Hematopoietic multipotent progenitor cell treated with erythropoietin and hydrocortisone succinate and interleukin-3 and kit ligand, for 17 days (in vitro differentiated cells): Measurements from ENCODE around the gene PON2.

Source experiments
- DNase-seq: peaks from one replicate; pipeline ENCODE4 v3.0.0-alpha.2; 2015; ENCODE audit warnings: low spot score

Gene PON2

GRCh38 chr7:95444796-95445195, 10.0 kb upstream of the PON2 start:
- no peak for DNase-seq

DNA sequence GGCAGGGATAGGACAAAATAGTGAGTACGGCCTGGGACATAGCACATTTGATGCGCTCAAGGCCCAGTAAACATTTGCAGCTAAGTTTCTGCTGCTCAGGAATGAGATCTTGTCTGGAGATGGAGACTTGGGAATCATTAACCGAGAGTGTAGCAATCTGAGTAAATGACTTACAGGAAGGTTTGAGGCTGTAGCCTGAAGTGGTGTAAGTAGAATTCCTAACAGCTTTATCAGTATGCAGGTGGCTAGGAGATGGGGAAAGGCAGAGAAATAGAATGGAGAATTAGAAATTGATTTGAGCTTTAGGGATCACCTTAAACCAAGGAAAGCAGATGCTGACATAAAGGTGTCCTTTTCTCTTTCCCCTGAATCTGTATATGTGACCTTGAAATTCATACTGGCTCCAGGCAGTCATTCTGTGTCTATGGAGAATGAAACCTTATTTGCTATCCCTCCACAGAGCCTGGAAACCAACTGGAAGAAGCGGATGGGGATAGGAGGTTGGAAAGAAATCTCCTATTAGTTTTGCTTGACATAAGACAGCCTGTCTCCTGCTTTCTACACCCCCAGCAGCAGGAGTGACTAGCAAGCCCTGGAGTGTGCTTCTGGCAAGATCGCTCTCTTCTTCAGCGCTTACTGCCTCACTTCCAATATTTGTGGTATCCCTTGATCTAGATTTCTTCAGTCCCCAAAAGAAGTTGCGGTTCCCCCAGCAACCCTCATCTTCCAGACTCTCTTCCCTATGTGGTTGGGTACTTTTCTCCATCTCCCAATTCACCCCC, 6.4 kb upstream of the PON2 start:
- no peak for DNase-seq

DNA sequence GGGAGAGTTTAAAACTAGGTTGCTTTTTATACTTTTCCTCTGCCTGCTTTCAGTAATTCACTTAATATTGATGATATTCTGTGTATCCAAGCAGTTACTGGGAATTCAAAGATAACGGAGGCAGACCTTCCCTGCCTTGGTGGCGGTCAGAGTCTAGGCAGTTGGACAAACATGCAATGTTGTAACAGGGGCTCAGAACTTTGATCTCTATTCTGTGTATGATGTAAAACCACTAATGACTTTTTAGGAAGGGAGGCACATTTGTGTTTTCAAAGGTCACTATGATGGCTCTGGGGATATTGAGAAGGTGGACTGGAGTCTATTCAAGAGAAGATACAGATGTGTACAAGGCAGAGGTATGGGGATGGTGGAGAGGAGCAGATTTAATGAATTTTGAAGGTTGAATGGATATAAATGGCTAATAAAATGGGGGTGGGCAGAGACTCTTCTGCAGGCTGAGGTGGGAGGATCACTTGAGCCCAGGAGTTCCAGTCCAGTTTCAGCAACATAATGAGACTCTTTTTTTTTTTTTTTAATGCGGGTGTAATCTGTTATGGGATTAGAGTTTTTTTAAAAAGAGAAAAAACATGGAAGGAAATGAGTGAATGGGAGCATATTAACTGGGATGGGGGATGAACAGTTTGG, 5.7 kb upstream of the PON2 start:
- no peak for DNase-seq

- no peak for DNase-seq
Observed at GRCh38 chr7:95436407-95436806, 1.6 kb upstream of the PON2 start.

- no peak for DNase-seq
Observed at GRCh38 chr7:95435422-95435780, 573 bp upstream of the PON2 start.

- no peak for DNase-seq
Observed at GRCh38 chr7:95433952-95434556, 774 bp downstream of the PON2 start.

DNA sequence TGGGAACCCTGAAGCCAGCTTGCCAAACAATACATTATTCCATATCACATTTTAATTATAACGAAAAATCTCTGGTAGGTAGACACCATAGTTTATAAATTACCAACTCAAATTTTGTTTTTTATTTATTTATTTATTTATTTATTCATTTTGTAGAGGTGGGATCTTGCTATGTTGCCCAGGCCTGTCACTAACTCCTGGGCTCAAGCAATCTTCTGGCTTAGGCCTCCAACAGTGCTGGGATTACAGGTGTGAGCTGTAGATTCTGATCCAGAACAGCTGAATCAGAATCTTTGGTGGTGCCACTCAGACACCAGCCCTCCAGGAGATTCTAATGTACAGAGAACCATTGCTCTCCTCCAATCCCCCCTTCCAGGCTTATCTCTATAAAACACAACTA, 1.7 kb downstream of the PON2 start:
- no peak for DNase-seq

DNA sequence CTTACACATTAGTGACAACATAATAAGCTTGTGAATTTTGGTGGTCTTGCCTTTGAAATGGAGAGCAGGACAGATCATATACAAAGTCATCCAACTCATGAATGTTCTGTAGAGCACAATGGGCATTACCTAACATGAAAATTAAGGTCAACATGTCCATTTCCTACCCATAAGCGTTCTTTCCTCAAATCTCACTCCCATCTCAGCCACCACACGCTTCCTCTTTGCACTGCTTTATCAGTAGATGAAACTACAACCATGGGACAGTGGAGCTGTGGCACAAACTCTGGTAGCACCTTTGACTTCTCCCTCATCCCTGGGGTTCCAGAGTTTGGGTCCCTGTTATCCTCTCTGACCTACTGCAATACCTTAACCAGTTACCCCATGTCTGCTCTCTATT, 2.2 kb downstream of the PON2 start:
- no peak for DNase-seq

GRCh38 chr7:95430864-95431263, 4.0 kb downstream of the PON2 start:
- DNase-seq = no peak

DNA sequence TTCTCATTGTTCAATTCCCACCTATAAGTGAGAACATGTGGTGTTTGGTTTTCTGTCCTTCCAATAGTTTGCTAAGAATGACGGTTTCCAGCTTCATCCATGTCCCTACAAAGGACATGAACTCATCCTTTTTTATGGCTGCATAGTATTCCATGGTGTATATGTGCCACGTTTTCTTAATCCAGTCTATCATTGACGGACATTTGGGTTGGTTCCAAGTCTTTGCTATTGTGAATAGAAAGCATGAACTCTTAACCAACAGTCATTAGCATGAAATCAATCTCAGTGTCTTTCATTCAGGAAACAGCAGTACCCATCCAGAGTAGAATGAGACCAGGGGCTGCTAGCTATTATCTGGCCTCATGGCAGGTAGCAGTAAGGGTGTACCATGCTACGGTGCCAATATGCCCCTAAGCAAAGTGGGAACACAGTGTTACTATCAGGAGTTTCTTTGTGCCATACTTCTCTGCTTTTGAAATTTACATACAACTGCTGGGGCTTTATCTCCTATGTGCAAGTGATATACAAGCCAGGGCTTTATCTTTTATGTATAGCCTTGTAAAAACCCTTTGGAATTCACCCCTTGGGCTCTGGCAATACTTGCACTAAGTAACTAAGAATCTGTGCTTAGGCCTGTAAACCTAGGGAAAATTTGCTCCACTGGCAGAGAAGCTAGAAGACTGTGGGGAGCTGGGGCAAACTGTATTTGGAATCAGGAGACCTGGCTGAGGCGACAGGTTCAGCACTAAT, 5.4 kb downstream of the PON2 start:
- DNase-seq = no peak

DNA sequence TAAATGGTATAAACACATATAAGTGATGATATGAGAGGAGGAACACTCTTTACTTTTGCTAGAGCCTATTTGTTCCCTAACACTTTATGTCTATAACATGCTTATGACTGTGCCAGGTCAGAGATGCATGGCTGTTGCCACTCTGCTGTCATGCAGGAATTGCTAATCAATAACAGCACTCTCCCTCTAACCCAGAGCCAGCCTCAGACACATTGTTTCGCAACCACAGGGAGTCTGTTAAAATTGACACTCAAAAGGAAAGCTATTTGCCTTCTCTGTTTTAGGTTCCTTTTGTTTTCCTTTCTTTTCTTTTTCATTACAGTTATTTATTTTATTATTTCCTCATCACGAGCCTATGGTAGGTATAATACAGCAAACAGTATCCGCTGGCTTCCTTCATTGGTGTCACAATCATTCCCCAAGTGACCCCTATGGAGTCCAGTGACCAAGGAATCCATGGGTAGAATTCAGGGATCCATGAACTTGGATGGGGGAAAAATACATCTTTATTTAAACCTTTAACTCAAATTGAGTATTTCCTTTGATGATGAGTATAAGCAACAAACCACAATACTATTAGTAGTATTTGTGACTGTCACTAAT, 6.8 kb downstream of the PON2 start:
- DNase-seq = no peak

GRCh38 chr7:95427166-95427565, 7.7 kb downstream of the PON2 start:
- DNase-seq = no peak

- no peak for DNase-seq
Observed at GRCh38 chr7:95425694-95426093, 9.1 kb downstream of the PON2 start.

DNA sequence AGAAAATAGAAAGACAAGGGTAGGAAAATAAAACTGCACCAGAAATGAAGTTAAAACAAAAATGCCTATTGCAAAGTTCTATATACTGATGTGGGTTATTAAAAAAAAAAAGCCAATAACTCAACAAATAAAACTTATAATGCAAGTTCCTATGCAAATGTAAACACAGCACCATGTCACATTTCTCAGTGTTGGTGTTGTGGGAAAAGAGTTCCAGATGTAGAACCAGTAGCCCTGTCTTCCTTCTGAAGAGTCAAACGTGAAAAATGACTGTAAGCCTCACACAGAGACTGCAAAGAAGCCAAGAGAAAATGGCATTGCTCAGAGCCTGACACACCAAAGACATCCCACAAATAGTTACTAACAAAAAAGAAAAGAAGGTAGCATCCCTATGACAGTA, 10.1 kb downstream of the PON2 start:
- DNase-seq = no peak

DNA sequence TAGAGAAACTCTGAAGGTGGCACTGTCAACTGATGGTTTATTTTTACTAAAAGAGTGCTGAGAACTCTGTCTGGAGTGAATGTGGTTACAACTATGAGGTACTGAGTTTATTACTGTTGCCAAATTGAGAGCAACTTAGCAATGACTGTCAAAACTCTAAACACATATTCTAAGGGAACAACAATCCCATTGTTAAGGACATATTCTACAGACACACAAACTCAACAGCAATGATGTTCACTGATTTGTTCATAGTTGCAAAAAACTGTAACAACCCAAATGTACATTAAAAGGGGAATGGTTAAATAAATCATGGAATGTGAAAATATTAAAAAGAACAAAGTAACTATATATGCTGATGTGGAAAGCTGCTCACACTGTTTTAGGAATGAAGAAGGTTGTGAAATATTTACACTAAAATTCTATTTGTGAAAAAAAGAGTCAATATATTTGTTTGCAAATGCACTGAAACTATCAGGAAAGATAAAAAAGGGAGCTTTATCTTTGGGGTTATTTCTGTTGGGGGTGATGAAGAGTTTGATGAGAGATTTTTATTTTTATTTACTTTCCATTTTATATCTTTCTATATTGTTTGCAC, 12.9 kb downstream of the PON2 start:
- DNase-seq = no peak

DNA sequence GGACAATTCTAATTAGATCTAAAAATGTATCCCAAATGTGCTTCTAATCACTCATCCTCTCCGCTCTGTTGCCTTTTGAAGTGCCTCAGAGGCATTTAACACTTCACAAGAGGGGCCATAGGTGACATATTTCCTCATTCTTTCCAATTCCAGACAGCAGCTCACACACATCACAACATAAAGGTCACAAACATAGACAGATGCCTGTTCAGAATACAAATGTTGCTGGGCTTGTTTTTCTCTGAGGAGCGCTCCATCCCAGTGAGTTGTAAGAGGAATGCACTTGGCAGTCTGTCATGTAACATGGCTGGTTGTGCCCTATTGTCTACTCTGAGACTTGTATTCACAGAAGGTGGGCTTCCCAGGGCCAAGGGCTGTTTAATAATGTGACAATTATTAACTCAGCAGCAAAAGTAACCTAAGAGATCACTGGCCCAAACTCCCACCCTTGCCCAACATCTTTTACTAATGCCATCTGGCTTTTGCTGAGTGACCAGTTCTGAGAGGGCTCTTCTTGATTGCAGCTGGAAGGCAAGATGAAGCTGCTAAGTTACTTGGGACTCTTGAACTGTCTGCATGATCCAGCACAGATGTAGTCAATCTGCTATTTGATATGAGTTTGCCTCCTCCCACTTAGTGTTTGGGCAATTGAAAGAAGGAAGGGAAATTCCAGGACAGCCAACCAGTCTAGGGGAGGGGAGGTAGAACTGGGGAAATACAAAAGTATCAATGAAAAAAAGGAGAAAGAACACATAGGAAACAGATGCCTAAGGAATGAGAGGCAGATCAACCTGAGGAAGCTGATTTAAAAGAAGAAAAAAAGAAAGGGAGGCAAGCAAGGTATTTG, 13.6 kb downstream of the PON2 start:
- no peak for DNase-seq

DNA sequence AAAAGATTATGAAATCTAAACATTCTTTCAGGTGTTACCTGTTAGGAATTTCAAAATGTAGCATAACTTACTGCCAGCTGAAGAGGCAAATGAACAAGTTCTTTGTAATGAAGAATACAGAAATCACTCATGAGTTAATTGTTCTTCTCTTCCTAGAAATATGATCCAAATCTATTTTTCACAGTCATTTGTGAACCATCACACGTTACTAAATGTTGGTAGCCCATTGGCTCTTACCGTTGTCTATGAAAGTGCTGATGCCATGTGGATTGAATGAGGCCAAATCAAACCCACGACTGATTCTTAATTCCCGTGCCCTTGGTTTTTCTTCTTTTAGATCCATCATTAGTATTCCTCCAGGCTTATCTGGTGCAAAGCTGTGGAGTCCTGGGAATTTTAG, 22.8 kb downstream of the PON2 start:
- DNase-seq = no peak

DNA sequence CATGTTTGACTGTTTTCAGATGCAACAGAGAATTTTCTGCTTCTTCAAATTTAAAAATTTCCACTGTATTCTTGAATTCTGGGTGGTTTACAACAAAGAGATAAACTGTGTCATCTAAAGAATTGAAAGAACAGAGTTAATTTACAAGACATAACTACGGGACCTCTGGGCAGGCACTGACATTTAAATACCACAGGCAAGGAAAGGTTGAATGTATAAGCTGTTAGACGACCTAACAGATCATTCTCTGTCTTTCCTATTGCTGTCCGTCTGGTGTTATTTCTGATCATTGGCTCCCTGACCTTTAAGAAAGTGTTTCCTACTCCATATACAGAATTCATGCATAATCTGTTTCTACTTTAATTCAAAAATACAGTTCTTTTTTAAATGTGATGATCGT, 23.2 kb downstream of the PON2 start:
- no peak for DNase-seq

- DNase-seq = no peak
Observed at GRCh38 chr7:95411036-95411435, 23.8 kb downstream of the PON2 start.

- DNase-seq = no peak
Observed at GRCh38 chr7:95407751-95408150, 27.1 kb downstream of the PON2 start.

- no peak for DNase-seq
Observed at GRCh38 chr7:95405800-95406199, 29.0 kb downstream of the PON2 start.
